ENCODE data around the gene LRP1B.

DNA sequence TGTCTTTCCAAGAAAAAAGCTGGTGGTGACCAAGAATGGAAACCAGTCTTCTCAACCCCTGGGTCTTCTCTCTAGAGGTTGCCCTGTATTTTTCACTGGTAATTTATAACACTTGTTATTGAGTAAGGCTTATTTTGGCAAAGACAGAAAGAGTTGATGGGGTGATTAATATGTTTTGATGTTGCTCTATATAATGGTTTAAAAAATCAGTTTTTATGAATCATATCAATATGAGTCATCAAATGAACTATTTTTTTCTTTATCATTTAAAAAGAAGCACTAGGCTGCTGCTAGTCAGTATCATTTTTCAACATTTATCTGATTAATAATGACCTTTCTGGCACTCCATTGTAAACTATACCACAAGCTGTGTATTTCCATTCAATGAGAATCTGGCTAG lies 1142.2 kb downstream of the LRP1B start:
- no peak for TF ChIP-seq CTCF (conservative IDR thresholded peaks at IDR 0.05 in 1 of 2, IDR thresholded peaks at IDR 0.05 in 1 of 2; ENCODE audit: extremely low read depth in 1 of 2, insufficient read depth in 1 of 2, low read depth in 1 of 2, low read length in 2 of 2)
- no peak for TF ChIP-seq EZH2 (IDR thresholded peaks at IDR 0.05; ENCODE audit: borderline replicate concordance, low read length)
